Stimulated activated CD4-positive, alpha-beta T cell treated with anti-CD3 and anti-CD28 coated beads, Interleukin-1b, Interleukin-23, amount 100 ng/mL, for 48 hours (primary cell): Measurements from ENCODE around the gene BRI3.
A peak's percentile ranks its signal among the peaks of the same experiment; 100 is the strongest.

ENCODE experiments used
- DNase-seq: peaks from one replicate; pipeline ENCODE4 v3.0.0-alpha.2; 2020

The BRI3 gene

DNA sequence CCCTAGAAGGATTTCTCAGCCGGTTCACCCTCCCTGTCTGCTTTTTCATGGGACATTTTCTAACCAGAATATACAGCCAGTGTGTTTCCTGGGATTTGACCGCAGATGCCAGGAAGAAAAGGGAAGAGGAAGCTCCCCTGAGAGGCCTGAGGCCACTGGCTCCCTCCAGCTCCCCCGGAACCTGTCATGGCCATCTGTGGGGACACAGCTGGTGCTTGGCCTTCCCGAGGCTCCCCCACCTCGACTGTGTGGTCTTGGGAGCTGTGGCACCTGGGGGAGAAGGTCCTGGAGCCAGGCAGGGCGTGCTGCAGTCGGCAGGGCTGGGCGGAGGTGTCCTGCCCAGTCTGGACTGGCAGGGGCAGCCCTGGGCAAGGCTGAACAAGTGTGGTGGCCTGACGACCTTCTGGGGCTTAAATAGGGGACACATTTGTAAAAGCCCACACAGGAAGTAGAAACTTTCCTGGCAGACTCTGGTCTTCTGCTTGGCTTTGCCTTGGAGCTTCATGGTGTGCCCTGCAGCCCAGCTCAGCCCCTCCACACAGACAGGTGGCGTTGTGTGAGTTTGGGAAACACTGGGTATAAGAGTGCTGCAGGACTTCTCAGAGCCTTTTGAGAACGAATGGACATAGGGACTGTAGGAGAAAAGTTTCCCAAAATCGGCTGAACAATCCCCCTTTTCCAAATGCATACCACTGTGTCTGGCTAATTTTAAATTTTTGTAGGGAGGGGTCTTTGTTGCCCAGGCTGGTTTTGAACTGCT lies 6.8 kb downstream of the BRI3 start:
- no peak for DNase-seq

DNA sequence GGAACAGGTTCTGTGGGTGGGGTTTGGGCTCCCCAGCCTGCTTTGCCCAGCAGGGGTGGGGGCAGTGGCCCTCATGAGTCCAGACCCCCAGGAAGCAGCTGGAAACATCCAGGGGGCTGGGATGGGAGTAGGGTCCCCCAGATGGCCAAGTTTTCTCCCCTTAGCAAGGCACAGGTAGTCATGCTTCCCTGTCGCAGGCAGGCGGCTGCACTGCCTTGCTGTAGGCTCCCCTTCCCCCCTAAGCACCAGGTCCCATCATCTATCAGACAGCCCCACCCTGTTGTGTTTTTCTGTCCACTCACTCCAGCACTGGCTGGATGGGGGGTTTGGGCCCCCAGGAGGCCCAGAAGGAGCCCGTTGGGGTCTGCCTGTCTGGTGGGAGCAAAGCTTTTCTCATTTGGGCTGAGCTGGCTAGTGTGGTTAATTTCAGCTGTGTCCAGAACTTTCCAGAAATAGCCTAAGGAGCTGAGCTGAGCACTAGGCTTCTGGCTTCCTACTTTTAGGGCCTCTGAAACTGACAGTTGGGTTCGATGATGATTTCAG lies 7.9 kb downstream of the BRI3 start:
- no peak for DNase-seq

DNA sequence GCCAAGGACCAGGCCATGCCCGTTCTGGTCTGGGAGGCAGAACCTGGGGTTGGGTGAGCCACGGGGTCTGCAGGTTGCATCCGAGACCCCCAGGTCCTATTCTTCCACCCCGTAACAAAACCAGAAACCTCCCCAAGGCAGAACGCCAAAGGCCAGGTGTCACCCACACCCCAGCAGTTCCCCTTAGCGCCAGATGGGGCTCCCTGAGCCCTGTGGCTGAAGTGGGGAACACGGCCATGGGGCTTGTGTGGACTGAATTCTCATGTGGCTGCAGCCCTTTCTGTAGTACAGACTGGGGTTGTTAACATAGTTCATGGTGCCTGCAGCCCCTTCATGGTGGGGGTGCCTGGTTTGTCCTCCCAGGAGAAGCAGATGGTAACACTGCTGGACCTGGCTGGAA lies 10.2 kb downstream of the BRI3 start:
- DNase-seq: no peak

DNA sequence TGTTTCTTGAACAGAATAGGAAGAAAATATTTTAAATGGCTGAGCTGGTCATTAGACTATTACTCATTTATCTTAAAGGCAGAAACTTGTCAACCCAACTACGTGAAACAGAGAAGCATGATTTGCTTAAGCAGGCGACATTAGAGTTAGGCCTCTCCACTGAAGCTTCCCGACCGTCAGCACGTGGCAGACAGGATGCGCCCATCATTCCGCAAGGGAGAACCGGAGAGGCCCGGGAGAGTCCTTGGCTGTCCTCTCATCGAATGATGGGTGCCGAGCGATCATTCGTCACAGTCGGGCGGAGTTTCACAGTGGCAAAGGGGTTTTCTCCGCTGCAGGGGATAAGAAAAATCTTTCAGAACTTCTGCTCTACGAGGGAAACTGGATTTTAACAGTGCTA lies 11.8 kb downstream of the BRI3 start:
- no peak for DNase-seq

DNA sequence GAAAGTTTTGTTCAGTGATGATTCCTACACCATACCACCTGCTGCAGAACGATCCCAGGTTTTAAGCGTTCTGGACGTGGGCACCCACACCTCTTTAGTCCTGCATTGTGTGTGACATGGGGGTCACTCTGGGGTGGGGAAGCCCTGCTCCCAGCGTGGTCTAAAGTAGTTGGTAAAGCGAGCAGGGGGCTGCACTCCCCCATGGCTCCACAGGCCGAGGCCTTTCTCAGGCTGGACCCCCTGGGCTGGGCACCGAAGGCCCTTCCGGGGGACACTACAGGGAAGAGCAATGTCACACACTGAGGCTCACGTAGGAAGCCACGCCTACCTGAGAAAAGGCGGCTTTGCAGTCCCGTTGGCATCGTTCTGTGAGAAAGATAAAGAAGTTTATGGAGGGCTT lies 12.3 kb downstream of the BRI3 start:
- no peak for DNase-seq

DNA sequence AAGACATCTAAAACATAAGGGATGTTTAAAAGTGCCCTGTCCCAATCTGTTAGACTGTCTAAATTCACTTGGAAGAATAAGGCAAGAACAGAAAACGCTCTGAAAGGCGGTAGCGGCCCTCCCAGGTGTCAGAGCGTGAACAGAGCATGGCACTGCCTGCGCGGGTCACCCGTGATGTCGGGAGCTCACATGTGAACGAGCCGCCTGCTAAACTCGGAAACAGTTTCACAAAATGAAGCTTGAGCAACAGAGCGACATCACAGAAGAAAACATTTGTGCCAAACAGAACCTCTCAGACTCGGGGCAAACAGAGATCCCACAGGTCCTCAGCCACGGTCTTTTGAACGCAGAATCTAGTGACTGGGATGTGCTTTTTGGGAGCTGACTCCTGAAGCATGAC lies 12.8 kb downstream of the BRI3 start:
- no peak for DNase-seq

DNA sequence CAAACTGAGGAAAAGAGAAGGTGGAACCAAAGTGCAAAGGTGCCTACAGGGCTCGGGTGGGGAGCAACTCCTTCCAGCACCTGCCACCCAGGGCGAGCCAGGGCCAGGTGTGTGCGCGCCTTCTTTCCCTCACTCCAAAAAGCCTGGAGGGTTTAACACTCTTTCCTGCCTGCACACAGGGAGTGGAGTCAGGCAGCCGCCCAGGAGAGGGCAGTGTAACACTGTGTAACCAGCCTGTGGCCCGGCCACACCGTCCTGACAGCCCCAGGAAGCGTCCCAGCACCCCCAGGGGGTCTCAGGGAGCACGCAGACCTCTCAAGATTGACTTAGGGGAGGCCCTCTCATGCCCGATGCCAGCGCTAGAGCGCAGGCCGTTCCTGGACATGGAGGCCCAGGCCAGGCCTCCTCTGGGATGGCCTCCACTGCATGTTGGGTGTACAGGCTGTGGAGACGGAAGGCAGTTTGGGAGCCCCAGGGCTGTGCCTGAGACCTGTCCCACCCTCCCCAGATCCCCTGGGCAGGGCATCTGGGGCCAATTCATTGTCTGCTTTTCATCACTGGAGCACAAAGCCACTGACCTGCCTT lies 13.4 kb downstream of the BRI3 start:
- peak; percentile 31 for DNase-seq

DNA sequence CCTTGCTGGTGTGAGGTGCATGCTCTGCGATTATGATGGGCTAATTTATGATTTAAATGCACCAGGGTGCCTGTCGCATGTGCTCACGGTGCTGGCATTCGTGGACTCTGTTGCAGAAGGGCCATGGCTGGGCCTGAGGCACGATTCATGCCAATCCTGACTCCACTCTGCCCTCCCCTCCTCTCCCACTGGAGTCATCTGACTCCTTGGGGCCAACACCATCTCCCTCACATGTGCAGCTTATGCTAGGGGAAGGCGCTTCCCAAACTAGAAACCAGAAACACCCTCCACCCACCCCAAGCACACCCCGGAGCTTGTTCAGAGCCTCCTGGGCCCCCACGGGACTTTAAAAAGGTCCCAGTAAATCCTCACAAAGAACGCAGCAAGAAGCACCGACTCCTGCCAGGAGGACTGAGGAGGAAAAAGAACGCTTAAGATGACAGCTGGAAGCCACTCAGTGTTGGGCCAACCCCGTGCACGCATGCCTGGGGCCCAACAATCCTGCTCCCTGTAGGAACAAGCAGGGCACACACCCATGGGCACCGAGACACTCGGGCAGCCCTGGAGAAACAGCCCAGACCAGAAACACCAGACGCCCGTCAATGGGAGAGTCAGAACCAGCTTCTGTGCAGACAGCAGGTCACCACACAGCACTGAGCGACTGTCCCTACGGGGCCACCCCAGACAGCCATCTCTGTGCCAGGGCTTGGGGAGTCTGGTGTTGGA lies 14.1 kb downstream of the BRI3 start:
- no peak for DNase-seq

DNA sequence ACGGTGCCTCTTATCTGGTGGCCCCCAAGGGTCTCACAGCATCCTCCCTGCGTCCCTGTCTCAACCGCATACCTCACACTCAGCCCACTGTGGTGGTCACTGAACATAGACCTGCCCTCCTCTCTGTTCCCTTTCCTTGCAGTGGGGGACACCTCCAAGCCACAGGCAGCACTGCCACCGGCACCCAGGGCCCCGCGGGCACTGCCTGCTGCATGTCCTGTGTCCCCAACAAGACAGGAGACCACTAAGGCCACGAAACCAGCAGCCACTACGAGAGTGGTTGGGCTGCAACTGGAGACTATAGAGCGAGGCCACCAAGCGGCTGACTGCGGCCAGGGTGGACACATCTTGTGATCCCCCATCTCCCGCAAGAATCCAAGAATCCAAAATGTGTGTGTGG lies 15.3 kb downstream of the BRI3 start:
- DNase-seq: no peak

DNA sequence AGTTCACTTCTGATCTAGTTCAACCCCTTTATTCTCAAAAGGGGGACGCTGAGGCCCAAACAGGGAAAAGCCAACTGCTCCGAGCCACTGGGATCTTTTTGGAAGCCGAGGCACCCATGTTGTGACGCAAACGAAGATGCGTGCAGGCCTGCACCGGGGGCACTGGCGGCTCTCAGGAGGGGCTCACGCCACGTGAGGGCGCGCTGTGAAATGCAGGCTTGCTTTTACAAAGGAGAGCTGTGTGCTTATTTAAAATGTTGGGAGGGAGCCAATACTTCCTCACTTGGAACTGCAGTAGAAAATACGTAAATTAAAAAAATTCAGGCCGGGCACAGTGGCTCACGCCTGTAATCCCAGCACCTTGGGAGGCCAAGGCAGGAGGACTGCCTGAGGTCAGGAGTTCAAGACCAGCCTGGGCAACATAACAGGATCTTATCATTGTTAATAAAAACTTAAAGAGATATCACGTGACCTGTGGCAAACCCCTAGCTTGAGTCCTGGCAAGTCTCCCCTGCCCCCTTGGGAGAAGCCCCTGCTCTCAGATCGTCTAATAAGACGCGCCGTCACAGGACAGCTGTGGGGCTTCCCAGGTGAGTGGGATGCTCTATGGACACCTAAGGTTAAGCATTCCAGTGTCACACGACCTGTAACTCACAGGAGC lies 16.3 kb downstream of the BRI3 start:
- DNase-seq: no peak

DNA sequence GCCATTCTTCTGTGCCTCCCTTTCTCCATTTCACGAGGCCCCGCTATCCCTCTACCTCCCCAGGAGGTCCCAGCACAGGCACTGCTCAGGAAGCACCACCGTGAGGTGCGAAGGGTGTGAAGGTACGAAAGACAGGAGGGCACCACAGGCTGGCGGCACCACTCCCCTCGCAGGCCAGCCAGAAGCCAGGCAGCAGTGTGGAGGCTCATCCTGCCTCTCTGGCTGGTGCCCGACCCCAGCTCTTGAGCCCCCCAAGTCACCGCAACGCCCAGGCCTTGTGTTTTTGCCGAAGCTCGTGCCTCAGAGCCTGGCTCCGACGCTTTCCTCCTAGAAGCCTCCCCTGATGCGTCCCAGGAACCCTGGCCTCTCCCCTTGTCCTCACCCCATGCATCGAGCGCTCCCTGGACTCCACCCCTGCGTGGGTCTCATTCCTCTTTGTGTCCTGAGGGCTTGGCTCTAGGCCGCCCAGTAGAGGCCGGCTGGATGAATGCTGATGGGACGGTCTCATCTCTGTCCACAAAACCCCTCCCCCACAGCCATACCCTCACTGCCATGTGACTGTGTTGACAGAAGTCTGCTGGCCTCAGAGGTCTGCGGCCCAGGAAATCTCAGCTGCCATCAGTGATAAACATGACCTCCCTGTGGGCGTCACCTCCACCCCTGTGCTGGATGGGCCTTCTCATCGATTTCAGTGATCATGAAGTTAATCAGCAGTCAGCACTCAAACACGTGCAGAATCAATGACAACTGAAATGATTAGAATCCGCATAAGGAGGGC lies 19.3 kb downstream of the BRI3 start:
- DNase-seq: no peak

DNA sequence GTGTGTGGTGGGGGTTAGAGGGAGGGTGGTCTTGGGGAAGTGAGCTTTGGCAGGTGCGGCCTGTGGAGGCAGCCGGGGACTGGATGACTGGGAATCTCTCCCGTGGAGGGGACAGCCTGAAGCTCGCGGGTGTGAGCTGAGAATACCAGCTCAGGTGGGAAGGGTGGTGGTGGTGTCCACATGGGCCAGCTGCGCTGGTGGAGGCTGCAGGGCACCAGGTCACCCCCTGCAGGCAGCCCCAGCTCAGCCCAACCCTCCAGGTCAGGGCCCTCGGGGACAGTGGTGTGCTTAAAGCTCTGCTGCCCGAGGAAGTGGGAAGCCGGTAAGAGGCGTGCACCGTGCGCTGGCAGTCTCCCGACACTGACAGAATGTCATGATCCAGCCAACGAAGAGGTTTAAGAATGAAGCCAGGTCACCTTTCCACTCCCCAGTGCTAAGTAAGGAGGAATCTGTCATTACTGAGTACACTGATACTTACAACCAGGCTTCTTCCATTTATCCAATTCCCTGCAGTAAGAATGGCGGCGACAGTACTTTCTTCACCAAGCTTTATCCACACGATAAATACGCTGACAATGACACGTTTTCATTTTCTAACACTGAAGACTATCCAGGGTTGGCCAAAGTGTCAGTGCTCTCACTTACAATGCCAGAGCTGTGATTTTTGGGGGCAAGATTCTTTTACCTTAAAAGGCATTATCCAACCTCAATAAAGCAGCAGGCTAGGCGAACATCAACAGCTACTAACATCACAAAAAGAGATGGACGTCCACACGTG lies 20.4 kb downstream of the BRI3 start:
- DNase-seq: no peak

DNA sequence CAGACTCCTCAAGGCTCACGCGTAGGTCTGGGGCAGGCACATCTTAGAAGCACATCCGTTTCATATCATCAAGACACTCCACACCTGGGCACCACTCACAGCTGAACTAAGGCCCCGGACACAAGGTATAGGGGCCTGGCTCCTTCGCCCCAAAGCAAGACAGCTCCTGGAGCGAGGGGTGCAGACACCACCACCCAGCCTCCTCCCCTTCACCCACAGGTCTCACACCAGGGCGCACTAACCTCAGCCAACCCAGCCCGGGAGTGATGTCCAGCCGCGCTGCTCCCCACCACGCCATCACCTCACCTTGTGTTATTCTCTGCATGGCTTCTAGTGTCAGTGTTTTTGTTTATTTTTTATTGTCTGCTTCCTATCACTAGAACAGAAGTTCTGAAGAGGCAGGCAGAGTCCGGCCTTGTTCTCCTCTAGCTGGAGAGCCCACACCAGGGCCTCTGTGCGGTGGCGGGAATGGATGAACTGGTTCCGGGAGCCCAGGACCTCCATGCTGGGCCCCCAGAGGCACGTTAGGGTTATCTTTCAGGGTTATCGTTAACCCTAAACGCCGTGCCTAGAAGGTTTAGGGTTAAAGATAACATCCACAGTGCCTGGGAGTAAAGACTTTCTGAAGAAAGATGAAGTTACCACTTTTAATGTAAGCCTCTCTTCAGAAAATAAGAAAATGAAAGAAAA lies 21.8 kb downstream of the BRI3 start:
- DNase-seq: no peak

DNA sequence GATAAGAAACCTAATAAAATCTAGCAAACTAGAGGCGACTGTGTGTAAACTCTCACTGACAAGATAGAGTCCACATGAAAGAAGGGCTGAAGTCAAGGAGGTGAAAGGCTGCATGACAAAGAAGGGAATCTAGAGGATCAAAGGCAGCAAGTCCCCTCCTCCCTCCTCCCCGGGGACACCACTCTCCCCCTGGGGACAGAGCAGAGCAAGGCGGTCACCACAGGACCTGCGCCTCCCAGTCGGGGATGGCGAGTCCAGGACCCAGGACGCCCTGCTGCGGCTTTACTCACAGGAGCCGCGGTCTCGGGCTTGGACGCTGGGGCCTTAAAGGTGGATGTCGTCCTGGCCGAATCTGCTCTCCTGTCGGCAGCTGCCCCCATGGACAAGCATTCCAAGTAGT lies 22.4 kb downstream of the BRI3 start:
- no peak for DNase-seq

DNA sequence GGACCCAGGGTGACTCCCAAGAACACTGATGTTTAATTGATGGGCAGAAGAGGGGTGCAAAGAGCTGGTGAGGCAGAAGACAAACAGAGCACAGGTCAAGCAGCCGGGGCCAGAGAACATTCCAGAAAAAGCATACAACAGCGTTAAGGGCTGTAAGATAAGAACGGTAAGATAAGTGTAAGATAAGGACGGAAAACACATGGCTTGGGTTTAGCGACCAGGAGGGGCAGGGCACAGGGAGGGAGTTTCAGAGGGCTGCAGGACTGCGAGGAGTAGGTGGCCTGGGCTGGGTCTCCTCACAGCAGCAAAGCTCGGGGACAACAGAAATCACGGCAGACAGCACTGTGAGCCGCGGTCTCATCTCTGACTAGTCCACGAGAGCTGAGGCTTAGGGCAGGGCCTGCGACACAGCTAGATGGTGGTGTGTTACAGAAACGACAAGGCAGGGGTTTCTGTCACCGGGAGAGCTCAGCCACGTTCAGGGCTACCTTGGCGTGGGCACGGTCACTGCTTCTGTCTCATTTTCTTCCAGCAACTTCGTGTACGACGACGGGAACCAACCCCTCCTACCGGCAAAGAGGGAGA lies 24.6 kb downstream of the BRI3 start:
- no peak for DNase-seq

DNA sequence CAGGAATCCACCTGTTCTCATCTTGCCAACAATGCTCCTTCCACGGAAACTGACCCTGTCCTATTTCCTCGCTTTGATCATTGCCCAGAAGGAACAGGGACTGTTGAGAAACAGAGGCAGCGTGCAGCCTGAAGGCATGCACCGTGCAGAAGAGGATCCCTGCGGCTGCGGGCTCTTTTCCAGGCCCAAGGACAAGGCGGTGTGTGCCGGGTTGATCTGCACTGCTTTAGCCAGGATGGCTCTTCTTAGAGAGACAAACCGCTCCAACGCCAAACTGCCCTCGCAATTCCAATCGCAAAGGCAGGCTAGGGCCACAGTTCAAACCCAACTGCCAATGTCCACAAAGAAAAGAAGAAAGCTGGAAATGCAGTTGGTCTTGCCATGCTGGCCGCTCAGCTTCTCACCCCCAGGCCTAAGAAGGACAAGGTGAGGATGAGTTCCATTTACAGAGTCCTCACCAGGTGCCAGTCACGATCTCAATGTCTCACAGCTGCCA lies 26.5 kb downstream of the BRI3 start:
- no peak for DNase-seq

DNA sequence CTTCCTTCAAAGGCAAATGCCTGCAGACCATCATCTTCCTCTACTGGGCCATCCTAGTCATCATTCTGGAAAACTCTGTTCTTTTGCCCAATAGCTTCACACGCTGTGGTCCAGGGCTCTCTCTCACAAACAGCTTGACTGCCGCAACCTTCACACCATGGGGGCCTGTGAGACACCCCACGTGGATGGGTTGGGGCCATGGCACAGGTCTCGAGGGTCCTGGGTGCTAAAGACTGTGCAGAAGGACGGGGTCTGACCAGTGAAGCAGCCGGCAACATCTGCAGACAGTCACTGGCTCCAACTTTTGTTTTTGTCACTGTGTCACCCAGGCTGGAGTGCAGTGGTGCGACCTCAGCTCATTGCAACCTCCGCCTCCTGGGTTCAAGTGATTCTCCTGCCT lies 28.1 kb downstream of the BRI3 start:
- DNase-seq: no peak

DNA sequence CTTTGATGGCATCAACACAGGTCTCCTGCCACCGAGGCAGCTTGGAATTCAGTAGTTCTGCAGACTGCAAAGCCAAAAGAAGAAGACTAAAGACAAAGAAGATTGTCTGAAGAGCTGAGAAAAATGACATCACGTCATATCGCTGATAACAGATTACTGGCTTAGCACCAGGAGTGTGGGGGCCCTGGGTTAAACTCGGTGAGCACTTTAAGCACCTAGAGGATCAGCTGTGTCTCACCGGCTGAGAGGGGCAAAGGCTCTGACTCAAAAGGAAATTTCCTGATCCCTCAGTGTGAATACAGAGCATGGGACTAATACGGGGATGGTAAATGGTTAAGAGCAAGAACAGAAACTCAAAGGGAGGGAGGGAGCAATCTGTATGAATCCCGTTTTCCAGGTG lies 30.7 kb downstream of the BRI3 start:
- no peak for DNase-seq

DNA sequence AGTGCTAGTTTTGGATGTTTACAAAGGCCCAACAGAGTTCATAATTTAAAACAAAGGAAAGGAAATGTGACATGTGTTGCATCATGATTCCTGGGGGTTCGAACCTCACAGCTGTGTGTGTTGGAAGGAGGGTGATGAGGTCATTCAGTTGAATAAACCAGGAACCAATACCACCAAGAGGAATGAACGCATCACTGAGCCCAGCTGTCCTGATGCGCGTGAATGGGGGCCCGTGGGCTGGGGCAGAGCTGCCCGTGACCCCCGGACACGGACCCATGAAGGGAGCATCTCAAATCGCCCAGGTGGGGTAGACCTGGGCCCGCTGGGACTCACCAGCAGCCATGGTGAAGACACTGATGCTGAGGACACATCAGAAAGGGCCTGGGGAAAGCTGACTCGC lies 33.0 kb downstream of the BRI3 start:
- DNase-seq: no peak

DNA sequence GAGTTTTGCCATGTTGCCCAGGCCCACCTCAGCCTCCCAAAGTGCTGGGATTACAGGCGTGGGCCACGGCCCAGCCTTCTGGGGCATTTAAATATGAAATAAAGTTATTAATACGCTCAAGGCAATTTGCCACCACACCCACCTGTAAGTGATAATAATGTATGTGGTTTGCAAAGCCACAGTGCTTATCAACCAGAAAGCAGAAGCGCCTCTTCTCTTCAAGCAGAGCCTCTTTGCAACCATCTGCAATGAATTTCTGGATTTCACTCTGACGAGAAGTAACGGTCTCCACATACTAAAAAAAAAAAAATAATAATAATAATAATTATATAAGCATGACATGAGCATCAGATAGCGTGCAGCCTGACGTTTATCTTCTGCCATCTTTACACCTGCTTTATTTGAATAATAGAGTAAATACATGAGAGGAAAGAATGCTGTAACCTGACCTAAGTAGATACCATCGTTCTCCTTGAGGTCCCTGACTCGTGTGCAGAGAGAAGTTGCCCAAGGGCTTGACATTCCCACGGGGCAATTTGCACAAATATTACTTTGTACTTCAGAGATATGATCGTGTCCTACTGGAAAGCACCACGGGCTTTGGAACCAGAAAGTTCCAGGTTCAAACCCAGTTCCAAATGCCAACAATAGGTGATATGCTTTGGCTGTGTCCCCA lies 34.0 kb downstream of the BRI3 start:
- no peak for DNase-seq
